ENCODE results near the gene DAW1.
"Not testable (repeated sequence)": the region's sequence is repeated elsewhere in the genome, so short reads cannot be mapped to it uniquely, and the experiment has no call there.

The DAW1 gene

DNA sequence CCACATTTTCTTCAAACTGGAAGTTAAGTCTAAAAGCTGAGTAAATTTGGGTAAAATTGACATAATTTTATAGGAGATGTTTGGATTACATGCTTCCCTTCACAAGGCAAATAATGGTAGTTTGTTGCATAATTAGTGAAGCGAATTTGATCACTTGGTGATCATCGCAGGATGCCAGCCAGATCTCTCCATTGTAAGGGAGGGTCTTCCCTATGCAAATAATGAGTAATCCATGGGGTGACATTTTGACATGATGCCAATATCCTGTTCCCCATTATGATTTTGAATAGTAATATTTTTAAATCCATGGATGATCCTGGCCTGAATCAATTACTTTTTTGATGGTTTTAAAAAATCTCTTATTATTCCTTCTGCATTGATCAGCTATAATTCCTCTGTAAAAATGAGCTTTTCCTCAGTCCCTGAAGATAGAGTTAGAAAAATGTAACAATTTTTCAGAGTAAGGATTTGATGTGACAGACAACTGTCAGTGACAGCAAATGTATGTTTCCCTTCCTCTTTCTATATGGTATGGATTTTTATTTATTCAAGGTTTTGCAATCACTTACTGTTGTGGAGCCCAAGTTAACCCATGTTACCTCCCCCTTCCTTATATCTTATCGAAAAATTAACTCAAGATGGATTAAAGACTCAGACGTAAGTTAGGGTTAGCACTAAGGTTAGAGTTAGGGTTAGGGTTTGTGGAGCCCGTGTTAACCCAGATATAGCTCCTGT, 36.3 kb upstream of the DAW1 start:
- no peaks in the 10 kb centered on the region for H3K9me3 ChIP-seq
- no peak overlapping the region for H3K27ac ChIP-seq
- H3K4me3 ChIP-seq (ENCODE audit: low read depth in 1 of 2, low read length in 1 of 2): no peak overlapping the region
- no peaks in the 10 kb centered on the region for H3K27me3 ChIP-seq
- TF ChIP-seq, protein P1, sequence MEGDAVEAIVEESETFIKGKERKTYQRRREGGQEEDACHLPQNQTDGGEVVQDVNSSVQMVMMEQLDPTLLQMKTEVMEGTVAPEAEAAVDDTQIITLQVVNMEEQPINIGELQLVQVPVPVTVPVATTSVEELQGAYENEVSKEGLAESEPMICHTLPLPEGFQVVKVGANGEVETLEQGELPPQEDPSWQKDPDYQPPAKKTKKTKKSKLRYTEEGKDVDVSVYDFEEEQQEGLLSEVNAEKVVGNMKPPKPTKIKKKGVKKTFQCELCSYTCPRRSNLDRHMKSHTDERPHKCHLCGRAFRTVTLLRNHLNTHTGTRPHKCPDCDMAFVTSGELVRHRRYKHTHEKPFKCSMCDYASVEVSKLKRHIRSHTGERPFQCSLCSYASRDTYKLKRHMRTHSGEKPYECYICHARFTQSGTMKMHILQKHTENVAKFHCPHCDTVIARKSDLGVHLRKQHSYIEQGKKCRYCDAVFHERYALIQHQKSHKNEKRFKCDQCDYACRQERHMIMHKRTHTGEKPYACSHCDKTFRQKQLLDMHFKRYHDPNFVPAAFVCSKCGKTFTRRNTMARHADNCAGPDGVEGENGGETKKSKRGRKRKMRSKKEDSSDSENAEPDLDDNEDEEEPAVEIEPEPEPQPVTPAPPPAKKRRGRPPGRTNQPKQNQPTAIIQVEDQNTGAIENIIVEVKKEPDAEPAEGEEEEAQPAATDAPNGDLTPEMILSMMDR (IDR thresholded peaks at IDR 0.05): no peak
- H3K4me1 ChIP-seq (ENCODE audit: control insufficient read depth in 1 of 2, insufficient read depth in 1 of 2, low read depth in 1 of 2, low read length in 1 of 2): peaks cover 0 to 3% of the 10 kb centered on the region in 2 experiments
- no peaks in the 10 kb centered on the region for H3K36me3 ChIP-seq

DNA sequence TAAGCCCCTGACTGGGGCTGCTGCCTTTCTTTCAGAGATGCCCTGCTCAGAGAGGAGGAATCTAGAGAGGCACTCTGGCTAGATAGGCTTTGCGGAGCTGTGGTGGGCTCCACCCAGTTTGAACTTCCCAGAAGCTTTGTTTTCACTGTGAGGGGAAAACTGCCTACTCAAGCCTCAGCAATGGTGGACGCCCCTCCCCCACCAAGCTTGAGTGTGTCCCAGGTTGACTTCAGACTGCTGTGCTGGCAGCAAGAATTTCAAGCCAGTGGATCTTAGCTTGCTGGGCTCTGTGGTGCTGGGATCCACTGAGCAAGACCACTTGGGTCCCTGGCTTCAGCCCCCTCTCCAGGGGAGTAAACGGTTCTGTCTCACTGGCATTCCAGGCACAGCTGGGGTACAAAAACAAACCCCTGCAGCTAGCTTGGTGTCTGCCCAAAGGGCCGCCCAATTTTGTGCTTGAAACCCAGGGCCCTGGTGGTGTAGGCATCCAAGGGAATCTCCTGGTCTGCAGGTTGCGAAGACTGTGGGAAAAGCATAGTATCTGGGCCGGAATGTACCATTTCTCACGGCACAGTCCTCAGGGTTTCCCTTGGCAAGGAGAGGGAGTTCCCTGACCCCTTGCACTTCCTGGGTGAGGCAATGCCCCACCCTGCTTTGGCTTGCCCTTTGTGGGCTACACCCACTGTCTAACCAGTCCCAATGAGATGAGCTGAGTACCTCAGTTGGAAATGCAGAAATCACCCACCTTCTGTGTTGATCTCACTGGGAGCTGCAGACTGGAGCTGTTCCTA, 31.9 kb upstream of the DAW1 start:
- H3K4me1 ChIP-seq (ENCODE audit: control insufficient read depth in 1 of 2, insufficient read depth in 1 of 2, low read depth in 1 of 2, low read length in 1 of 2); H3K9me3 ChIP-seq; H3K36me3 ChIP-seq; H3K27me3 ChIP-seq; H3K4me3 ChIP-seq (ENCODE audit: low read depth in 1 of 2, low read length in 1 of 2); H3K27ac ChIP-seq: not testable (repeated sequence)

DNA sequence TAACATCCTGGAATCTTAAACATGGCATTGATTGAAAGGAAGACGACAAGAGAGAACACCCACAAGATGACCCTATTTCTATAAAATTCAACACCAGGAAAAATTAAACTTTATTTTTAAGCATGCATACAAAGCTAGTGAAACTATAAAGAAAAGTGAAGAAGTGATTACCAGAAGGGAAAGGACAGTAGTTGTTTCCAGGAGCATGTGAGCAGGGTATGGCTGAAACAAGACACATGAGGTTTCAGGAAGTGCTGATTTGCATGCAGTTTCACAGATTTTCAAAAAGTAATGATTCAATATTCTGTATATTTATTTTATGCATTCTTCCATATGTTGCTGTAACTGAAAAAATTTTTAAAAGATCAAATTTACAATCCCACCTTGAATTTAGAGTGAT, 24.6 kb upstream of the DAW1 start:
- H3K36me3 ChIP-seq: no peaks in the 10 kb centered on the region
- no peak overlapping the region for H3K27ac ChIP-seq
- H3K9me3 ChIP-seq: no peaks in the 10 kb centered on the region
- H3K27me3 ChIP-seq: peaks cover 30% of the 10 kb centered on the region
- H3K4me3 ChIP-seq (ENCODE audit: low read depth in 1 of 2, low read length in 1 of 2): no peak overlapping the region
- no peaks in the 10 kb centered on the region for H3K4me1 ChIP-seq (ENCODE audit: control insufficient read depth in 1 of 2, insufficient read depth in 1 of 2, low read depth in 1 of 2, low read length in 1 of 2)
- TF ChIP-seq, protein P1 (IDR thresholded peaks at IDR 0.05): no peak

DNA sequence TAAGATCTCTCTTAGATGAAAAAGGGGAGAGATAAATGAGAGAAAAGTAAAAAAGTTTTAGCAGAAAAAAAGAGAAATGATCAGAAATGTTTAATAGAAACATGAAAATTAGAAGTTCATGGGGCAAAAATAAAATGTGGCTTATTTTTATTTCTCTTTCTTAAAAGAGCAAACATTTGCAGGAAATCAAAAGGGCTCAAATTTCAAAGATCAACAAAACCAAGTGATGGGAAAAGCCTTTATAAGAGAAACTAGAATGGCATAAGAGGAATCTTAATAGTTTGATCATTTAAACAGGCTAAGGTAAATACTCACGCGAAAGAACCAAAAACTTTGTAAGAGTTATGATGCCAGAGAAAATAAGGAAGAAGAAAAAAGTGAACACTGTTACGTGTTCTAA, 23.3 kb upstream of the DAW1 start:
- peaks cover 37% of the 10 kb centered on the region for H3K27me3 ChIP-seq
- no peaks in the 10 kb centered on the region for H3K9me3 ChIP-seq
- no peak overlapping the region for H3K4me3 ChIP-seq (ENCODE audit: low read depth in 1 of 2, low read length in 1 of 2)
- TF ChIP-seq, protein P1 (IDR thresholded peaks at IDR 0.05): no peak
- H3K36me3 ChIP-seq: no peaks in the 10 kb centered on the region
- H3K27ac ChIP-seq: no peak overlapping the region
- no peaks in the 10 kb centered on the region for H3K4me1 ChIP-seq (ENCODE audit: control insufficient read depth in 1 of 2, insufficient read depth in 1 of 2, low read depth in 1 of 2, low read length in 1 of 2)

DNA sequence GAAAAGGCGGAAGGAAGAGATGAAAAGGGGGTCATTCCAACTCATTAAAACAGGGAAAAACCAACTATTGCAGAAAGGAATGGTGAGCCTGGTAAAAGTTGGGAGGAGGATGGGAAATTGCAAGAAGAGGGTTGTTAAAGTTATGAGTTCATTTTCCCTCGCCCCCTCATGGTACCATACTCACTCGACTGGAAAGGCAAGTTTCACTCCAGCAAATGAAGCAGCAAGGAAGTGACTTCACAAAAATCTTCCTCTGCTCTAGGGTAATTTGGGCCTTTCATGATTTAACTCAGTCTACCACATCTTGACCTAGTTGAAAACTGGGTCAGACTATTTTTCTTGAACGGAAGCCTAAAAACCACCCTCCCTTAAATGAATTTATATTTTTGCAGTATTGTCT, 22.8 kb upstream of the DAW1 start:
- Histone ChIP-seq H3K9me3 (no peaks in the 10 kb centered on the region), H3K36me3 (no peaks in the 10 kb centered on the region), H3K27me3 (peaks cover 41% of the 10 kb centered on the region), H3K4me3 (ENCODE audit: low read depth in 1 of 2, low read length in 1 of 2) (no peak overlapping the region), H3K4me1 (ENCODE audit: control insufficient read depth in 1 of 2, insufficient read depth in 1 of 2, low read depth in 1 of 2, low read length in 1 of 2) (no peaks in the 10 kb centered on the region), H3K27ac (no peak overlapping the region)
- TF ChIP-seq, protein P1 (IDR thresholded peaks at IDR 0.05): no peak

DNA sequence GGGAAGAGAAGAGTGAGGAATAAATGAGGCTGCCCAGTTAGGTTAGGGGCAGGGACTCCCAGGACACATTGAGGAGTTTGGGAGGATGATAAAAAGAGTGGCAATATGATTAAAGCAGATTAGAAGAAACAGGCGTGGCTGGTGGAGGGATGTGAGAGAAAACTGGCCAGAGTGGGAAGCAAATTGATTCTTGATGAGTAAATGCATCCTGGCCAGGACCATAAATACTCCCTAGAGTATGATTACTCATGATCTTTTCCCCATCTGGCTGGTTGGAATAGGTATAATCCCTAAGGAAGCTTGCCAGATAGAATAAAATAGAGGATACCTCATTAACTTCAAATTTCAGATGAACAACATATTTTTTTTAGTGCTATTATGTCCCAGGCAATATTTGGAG, 21.5 kb upstream of the DAW1 start:
- H3K27ac ChIP-seq: no peak overlapping the region
- peaks cover 46% of the 10 kb centered on the region for H3K27me3 ChIP-seq
- no peaks in the 10 kb centered on the region for H3K4me1 ChIP-seq (ENCODE audit: control insufficient read depth in 1 of 2, insufficient read depth in 1 of 2, low read depth in 1 of 2, low read length in 1 of 2)
- TF ChIP-seq, protein P1 (IDR thresholded peaks at IDR 0.05): no peak
- no peak overlapping the region for H3K4me3 ChIP-seq (ENCODE audit: low read depth in 1 of 2, low read length in 1 of 2)
- no peaks in the 10 kb centered on the region for H3K36me3 ChIP-seq
- H3K9me3 ChIP-seq: no peaks in the 10 kb centered on the region

All from neutrophil (primary cell).